ENCODE measurements around the gene BMP15. TPM values are rescaled to one million over a fixed set of nuclear protein-coding genes. Genes with fewer than 3 reads are reported as not detected.

BMP15 gene
- not detected for total RNA-seq
- long read RNA-seq, result 0 reads

GRCh38 chrX:50910685-50911176 lies at the start of gene BMP15:
Gene BMP15, plus strand, starts transcription at chrX:50910735. Its CDS starts 49 bp downstream, at chrX:50910784.
- ATAC-seq (ENCODE audit: poor library complexity) (no peak), DNase-seq (no peak)
- intact Hi-C loops (cut with DNase I), result no loop called here

GRCh38 chrX:50863471-50863870 lies 47.1 kb upstream of the BMP15 start:
- DNase-seq (no peak), ATAC-seq (ENCODE audit: poor library complexity) (no peak)
- intact Hi-C loops (cut with DNase I), result no loop called here

- intact Hi-C loops (cut with DNase I), result no loop called here
- DNase-seq, result no peak
- no peak for ATAC-seq (ENCODE audit: poor library complexity)
Observed at GRCh38 chrX:50865311-50865710, 45.2 kb upstream of the BMP15 start.

GRCh38 chrX:50871922-50872453 lies 38.5 kb upstream of the BMP15 start:
- intact Hi-C loops (cut with DNase I), result no loop called here
- no peak for DNase-seq
- no peak for ATAC-seq (ENCODE audit: poor library complexity)

GRCh38 chrX:50874876-50875275 lies 35.7 kb upstream of the BMP15 start:
- no peak for DNase-seq
- no peak for ATAC-seq (ENCODE audit: poor library complexity)
- intact Hi-C loops (cut with DNase I), result no loop called here

- intact Hi-C loops (cut with DNase I), result no loop called here
- ATAC-seq (ENCODE audit: poor library complexity) (no peak), DNase-seq (no peak)
Observed at GRCh38 chrX:50876551-50876950, 34.0 kb upstream of the BMP15 start.

DNA sequence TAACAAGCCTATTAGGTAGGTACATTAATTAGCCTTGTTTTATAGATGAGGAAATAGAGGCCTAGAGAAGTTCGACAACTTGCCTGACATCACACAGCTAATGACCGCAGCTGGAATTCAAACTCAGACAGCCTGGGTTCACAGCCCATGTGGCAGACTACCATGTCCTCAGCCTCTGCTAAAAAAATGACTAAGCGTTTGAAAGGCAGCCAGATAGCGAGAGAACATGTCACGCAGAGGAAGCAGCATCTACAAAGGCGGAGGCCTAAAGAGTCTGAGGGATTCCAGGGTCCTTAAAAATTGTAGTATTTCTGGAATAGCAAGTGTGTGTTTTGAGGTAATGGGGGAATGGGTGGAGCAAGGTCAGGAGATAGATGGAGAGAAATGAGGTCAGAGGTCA lies 33.2 kb upstream of the BMP15 start:
- peak; percentile 52 for ATAC-seq (ENCODE audit: poor library complexity)
- DNase-seq, result no peak
- intact Hi-C loops (cut with DNase I), result no loop called here

DNA sequence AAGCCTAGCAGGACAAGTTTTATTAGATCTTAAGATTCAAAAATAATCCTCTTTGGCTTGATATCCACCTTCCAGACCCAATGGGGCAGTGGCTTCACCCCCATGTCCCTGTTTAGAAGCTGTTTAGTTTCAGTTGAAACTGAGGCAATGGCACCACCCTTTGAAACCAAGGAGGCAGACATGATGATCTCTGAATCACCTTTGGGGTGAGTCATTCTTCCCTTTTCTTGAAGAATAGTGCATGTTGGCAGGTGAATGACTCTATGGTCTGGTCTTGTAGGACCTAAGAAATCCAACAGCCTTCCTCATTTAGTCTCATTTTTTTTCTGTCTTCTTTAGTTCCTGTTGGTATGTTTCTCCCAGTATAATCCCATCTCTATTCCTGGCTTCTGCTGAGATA lies 29.5 kb upstream of the BMP15 start:
- DNase-seq (no peak), ATAC-seq (ENCODE audit: poor library complexity) (no peak)
- intact Hi-C loops (cut with DNase I), result no loop called here

GRCh38 chrX:50888884-50889283 lies 21.7 kb upstream of the BMP15 start:
- ATAC-seq (ENCODE audit: poor library complexity) (no peak), DNase-seq (no peak)
- intact Hi-C loops (cut with DNase I), result no loop called here

- DNase-seq (no peak), ATAC-seq (ENCODE audit: poor library complexity) (no peak)
- intact Hi-C loops (cut with DNase I), result no loop called here
Observed at GRCh38 chrX:50889582-50889981, 21.0 kb upstream of the BMP15 start.

DNA sequence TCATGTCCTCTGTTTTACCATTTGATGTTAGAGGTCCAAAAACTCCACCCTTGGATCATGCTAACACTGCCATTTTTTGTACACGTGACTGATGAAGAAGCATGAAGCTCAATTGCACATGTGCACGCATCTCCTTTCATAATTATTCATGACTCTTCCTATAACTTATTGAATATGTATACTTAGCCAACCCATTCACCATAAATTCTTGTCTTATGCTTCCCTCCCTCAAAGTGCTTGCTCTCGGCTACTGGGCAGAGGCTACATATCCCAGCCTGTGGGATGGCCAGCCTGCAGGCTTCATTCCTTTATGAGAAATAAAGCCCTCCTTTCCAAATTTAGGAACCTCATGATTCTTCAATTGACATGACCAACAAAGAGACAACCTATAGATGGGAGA lies 17.5 kb upstream of the BMP15 start:
- no peak for DNase-seq
- ATAC-seq (ENCODE audit: poor library complexity), result no peak
- intact Hi-C loops (cut with DNase I), result no loop called here

DNA sequence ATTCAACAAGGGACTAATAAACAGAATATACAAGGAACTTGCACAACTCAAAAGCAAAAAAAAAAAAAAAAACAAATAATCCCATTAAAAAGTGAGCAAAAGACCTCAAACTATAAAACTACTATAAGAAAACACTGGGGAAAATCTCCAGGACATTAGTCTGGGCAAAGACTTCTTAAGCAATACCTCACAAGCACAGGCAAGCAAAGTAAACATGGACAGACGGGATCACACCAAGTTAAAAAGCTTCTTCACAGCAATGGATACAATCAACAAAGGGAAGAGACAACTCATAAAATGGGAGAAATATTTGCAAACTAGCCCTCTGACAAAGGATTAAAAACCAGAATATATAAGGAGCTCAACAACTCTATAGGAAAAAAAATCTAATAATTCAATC lies 17.1 kb upstream of the BMP15 start:
- intact Hi-C loops (cut with DNase I), result no loop called here
- no peak for ATAC-seq (ENCODE audit: poor library complexity)
- no peak for DNase-seq

DNA sequence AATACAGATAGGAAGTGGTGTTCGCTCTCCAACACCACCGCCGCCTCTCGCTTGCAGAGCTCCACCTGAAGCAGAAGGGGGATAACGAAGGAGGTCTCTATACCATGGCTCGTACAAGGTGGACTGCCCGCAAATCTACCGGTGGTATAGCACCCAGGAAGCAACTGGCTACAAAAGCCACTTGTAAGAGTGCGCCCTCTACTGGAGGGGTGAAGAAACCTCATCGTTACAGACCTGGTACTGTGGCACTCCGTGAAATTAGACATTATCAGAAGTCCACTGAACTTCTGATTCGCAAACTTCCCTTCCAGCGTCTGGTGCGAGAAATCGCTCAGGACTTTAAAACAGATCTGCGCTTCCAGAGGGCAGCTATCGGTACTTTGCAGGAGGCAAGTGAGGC lies 5.2 kb upstream of the BMP15 start:
- ATAC-seq (ENCODE audit: poor library complexity) (no peak), DNase-seq (no peak)
- intact Hi-C loops (cut with DNase I), result no loop called here

DNA sequence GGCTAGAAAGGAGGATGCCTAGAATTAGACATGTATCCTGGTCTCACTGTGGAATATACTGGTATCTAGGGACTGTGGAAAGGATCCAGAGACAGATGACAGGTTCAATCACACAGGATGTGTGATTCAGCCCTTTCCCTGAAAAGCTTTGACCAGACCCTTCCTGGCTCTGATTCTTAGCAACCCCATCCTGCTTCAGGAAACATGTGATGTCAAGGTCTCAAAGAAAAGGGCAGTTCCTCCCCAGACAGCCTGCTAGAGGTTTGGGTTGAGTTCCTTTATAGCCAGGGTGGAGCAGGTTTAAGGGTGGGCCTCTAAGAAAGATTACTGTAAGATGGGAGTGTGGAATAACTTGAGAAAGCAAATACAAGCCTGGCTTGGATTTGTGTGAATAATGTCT lies 3.0 kb downstream of the BMP15 start:
- ATAC-seq (ENCODE audit: poor library complexity) (no peak), DNase-seq (no peak)
- intact Hi-C loops (cut with DNase I), result no loop called here

GRCh38 chrX:50920132-50920531 lies 9.6 kb downstream of the BMP15 start:
- intact Hi-C loops (cut with DNase I), result no loop called here
- ATAC-seq (ENCODE audit: poor library complexity) (no peak), DNase-seq (no peak)

- DNase-seq (no peak), ATAC-seq (ENCODE audit: poor library complexity) (no peak)
- intact Hi-C loops (cut with DNase I), result no loop called here
Observed at GRCh38 chrX:50927127-50927526, 16.6 kb downstream of the BMP15 start.

DNA sequence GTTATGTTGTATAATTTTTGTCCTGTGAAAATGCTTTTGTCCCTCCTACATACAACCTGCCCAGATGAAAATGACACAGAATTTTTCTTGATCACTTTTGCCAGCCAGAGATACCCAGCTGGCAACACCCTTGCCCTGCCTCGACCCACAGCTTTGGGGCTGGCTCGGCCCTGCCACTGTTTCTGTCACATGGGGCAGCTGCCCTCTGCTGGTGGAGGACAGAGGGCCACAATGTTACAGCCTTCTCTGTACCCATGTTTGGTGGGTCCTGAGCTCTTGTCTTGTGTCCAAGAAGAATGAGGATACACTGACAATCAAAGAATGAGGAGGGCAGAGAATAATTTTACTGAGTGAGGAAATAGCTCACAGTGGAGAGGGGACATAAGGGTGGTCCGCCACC lies 31.1 kb downstream of the BMP15 start:
- intact Hi-C loops (cut with DNase I), result no loop called here
- ATAC-seq (ENCODE audit: poor library complexity) (no peak), DNase-seq (no peak)

DNA sequence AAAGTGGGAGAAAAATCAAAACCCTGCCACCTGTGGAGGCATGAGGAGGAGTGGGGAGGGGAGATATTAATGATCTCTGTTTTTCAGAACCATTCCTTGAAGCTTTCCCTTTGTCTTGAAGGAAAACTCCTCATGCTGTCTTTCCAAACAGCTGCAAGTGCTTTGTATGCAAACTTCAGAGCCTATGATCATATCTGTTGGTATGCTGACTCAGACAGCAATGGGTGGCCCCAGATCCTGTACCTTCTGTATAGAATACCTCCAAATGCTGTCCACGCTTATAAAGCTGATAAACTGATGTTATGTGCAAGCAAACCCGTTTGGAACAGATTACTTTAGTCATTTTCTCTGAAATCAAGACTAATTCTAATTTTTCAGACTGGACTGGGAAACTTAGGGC lies 31.9 kb downstream of the BMP15 start:
- intact Hi-C loops (cut with DNase I), result no loop called here
- DNase-seq, result no peak
- ATAC-seq (ENCODE audit: poor library complexity), result no peak

GRCh38 chrX:50952406-50952805 lies 41.9 kb downstream of the BMP15 start:
- DNase-seq, result no peak
- no peak for ATAC-seq (ENCODE audit: poor library complexity)
- intact Hi-C loops (cut with DNase I), result no loop called here

DNA sequence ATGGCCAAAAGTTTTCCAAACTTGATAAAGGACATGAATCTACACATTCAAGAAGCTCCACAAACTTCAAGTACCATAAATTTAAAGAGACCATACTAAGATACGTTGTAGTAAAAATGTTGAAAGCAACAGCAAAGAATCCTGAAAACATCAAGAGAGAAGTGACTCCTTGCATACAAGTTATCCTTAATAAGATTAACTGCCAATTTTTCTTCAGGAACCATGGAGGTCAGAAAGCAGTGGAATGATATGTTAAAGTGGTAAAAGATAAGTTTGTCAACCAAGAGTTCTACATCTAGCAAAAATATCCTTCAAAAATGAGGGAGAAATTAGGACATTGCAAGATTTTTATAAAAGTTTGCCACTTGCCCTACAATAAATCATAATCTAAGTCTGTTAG lies 43.3 kb downstream of the BMP15 start:
- ATAC-seq (ENCODE audit: poor library complexity) (no peak), DNase-seq (no peak)
- intact Hi-C loops (cut with DNase I), result no loop called here

GRCh38 chrX:50962156-50962555 lies 51.6 kb downstream of the BMP15 start:
- ATAC-seq (ENCODE audit: poor library complexity) (no peak), DNase-seq (no peak)
- intact Hi-C loops (cut with DNase I), result no loop called here
